ENCODE measurements around the gene WAPL. TPM values are rescaled to one million over a fixed set of nuclear protein-coding genes. Genes with fewer than 3 reads are reported as not detected.

WAPL gene
- total RNA-seq, 6 experiments from 2014 or later = 13.4 to 21.3 (median 18.8) TPM

DNA sequence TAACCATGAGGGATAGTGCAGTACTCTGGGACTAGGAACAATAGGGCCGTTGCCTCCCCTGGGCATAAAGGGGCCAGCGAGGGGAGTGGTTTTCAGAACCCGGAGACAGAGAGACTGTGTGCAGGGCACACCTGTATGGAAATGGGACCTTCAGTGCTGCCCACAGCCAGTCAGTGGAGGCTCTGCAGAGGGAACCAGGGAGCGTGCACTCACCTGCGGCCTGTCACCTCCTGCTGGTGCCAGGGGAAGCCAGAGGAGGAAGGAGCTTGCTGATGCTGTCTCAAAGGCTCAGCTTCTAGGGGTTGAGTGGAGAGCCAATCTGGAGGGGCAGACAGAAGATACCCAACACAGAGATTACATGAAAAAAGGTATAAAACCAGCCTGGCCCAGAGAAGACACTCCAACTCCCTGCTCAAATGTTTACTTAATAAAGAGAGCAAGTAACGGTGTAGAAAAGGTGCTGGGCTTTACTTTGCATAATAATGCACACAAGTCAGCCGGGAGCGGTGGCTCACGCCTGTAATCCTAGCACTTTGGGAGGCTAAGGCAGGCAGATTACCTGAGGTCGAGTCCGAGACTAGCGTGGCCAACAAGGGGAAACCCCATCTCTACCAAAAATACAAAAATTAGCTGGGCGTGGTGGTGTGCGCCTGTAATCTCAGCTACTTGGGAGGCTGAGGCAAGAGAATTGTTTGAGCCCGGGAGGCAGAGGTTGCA, 35.5 kb upstream of the WAPL start:
- ATAC-seq (peak in 1 of 4 donors; percentile 16), DNase-seq (no peak)
- Histone ChIP-seq H3K27me3 (no peaks in the 10 kb centered on the region), H3K4me1 (no peaks in the 10 kb centered on the region), H3K4me3 (no peak overlapping the region), H3K36me3 (no peaks in the 10 kb centered on the region), H3K9me3 (no peaks in the 10 kb centered on the region), H3K27ac (no peak overlapping the region)
- intact Hi-C loops (cut with DNase I) = no loop called here
- WGBS (ENCODE audit: insufficient coverage, low coverage, low lambda C conversion rate, missing lambda C conversion rate) = 85% methylated on average over 12 of the region's 15 CpGs
- no peak for TF ChIP-seq POLR2A (IDR thresholded peaks at IDR 0.05)
- TF ChIP-seq, protein P1, sequence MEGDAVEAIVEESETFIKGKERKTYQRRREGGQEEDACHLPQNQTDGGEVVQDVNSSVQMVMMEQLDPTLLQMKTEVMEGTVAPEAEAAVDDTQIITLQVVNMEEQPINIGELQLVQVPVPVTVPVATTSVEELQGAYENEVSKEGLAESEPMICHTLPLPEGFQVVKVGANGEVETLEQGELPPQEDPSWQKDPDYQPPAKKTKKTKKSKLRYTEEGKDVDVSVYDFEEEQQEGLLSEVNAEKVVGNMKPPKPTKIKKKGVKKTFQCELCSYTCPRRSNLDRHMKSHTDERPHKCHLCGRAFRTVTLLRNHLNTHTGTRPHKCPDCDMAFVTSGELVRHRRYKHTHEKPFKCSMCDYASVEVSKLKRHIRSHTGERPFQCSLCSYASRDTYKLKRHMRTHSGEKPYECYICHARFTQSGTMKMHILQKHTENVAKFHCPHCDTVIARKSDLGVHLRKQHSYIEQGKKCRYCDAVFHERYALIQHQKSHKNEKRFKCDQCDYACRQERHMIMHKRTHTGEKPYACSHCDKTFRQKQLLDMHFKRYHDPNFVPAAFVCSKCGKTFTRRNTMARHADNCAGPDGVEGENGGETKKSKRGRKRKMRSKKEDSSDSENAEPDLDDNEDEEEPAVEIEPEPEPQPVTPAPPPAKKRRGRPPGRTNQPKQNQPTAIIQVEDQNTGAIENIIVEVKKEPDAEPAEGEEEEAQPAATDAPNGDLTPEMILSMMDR (IDR thresholded peaks at IDR 0.05) = no peak

DNA sequence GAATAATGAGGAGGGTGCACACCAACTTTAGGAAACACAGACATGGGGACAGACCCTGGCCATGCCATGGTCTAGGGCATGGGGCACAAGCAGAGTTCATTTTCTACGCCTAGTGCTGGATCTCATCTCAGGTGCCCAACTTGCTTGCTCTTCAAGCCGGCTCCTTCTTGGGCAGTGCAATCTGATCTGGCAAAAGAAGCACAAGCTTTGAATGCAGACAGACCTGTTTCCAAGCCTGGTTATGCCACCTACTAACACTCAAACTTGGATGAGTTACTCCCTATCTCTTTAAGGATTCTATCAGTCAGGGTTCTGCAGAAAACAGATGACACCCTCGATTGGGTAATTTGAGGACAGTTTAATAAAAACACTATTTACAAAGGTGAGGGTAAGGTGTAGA, 34.9 kb upstream of the WAPL start:
- no peak overlapping the region for H3K4me3 ChIP-seq
- intact Hi-C loops (cut with DNase I) = no loop called here
- H3K36me3 ChIP-seq = no peaks in the 10 kb centered on the region
- ATAC-seq (no peak), DNase-seq (no peak)
- H3K9me3 ChIP-seq = no peaks in the 10 kb centered on the region
- H3K4me1 ChIP-seq = no peaks in the 10 kb centered on the region
- no peak for TF ChIP-seq POLR2A (IDR thresholded peaks at IDR 0.05)
- TF ChIP-seq, protein P1 (IDR thresholded peaks at IDR 0.05) = no peak
- no peaks in the 10 kb centered on the region for H3K27me3 ChIP-seq
- 58% methylated on average over 3 of the region's 3 CpGs for WGBS (ENCODE audit: insufficient coverage, low coverage, low lambda C conversion rate, missing lambda C conversion rate)
- H3K27ac ChIP-seq = no peak overlapping the region

DNA sequence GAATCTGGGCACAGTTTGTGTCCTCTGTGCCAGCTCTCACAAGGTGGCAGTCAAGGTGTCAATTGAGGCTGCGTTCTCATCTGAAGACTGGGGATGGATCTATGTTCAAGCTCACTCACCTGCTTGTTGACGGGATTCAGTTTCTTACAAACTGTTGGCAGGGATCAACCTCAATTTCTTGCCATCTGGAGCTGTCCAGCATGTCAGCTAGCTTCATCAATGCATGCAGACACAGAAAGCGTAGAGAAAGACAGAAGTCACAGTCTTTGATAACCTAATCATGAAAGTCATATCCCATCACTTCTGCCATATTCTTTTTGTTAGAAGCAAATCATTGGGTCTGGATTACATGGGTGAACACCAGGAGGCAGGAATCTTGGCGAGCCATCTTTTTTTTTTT, 32.0 kb upstream of the WAPL start:
- Histone ChIP-seq H3K9me3 (no peaks in the 10 kb centered on the region), H3K4me3 (no peak overlapping the region), H3K27ac (no peak overlapping the region), H3K27me3 (no peaks in the 10 kb centered on the region), H3K4me1 (no peaks in the 10 kb centered on the region), H3K36me3 (no peaks in the 10 kb centered on the region)
- intact Hi-C loops (cut with DNase I) = no loop called here
- ATAC-seq (no peak), DNase-seq (no peak)
- 85% methylated on average over 3 of the region's 4 CpGs for WGBS (ENCODE audit: insufficient coverage, low coverage, low lambda C conversion rate, missing lambda C conversion rate)
- TF ChIP-seq, protein P1 (IDR thresholded peaks at IDR 0.05) = no peak
- no peak for TF ChIP-seq POLR2A (IDR thresholded peaks at IDR 0.05)

- 51% methylated on average over 5 of the region's 5 CpGs for WGBS (ENCODE audit: insufficient coverage, low coverage, low lambda C conversion rate, missing lambda C conversion rate)
- H3K4me1 ChIP-seq = no peaks in the 10 kb centered on the region
- no peaks in the 10 kb centered on the region for H3K36me3 ChIP-seq
- TF ChIP-seq, protein P1 (IDR thresholded peaks at IDR 0.05) = no peak
- TF ChIP-seq POLR2A (IDR thresholded peaks at IDR 0.05) = no peak
- ATAC-seq (no peak), DNase-seq (no peak)
- H3K27ac ChIP-seq = no peak overlapping the region
- intact Hi-C loops (cut with DNase I) = no loop called here
- H3K4me3 ChIP-seq = no peak overlapping the region
- no peaks in the 10 kb centered on the region for H3K27me3 ChIP-seq
- no peaks in the 10 kb centered on the region for H3K9me3 ChIP-seq
Measured at GRCh38 chr10:86553213-86553612, 31.6 kb upstream of the WAPL start.

Measured in right lobe of liver (tissue), 6 donors.